Ectodermal cell (in vitro differentiated cells): Measurements from ENCODE around the gene ZWINT.

Source experiments
- H3K27ac ChIP-seq: 2 replicates; pipeline ENCODE4 v1.7.0; 2013; ENCODE audit warnings: mild to moderate bottlenecking, low read depth, low read length; ENCODE audit not compliant: insufficient read depth, poor library complexity, severe bottlenecking
- H3K27me3 ChIP-seq: 2 replicates; pipeline ENCODE4 v1.7.0; 2013; ENCODE audit warnings: mild to moderate bottlenecking, low read length; ENCODE audit not compliant: insufficient read depth, control insufficient read depth, poor library complexity, severe bottlenecking
- H3K36me3 ChIP-seq: one replicate; pipeline ENCODE4 v1.7.0; 2013; ENCODE audit warnings: low read length; ENCODE audit not compliant: control insufficient read depth, insufficient read depth
- H3K4me1 ChIP-seq: one replicate; pipeline ENCODE4 v1.7.0; 2013; ENCODE audit warnings: low read length; ENCODE audit not compliant: control insufficient read depth, insufficient read depth
- H3K4me3 ChIP-seq: 2 replicates; pipeline ENCODE4 v1.7.0; 2013; ENCODE audit warnings: low read depth, low read length, control low read depth; ENCODE audit not compliant: insufficient read depth
- H3K9me3 ChIP-seq: 2 replicates; pipeline ENCODE4 v1.7.0; 2013; ENCODE audit warnings: mild to moderate bottlenecking, low read length, moderate library complexity; ENCODE audit not compliant: control insufficient read depth
- WGBS, 2 experiments: methylation state at CpG; one replicate each; pipeline ENCODE4 v1.1.7; 2013; ENCODE audit warnings: missing lambda C conversion rate in 2 of 2; 5-methylcytosine and 5-hydroxymethylcytosine counted together

ZWINT gene

DNA sequence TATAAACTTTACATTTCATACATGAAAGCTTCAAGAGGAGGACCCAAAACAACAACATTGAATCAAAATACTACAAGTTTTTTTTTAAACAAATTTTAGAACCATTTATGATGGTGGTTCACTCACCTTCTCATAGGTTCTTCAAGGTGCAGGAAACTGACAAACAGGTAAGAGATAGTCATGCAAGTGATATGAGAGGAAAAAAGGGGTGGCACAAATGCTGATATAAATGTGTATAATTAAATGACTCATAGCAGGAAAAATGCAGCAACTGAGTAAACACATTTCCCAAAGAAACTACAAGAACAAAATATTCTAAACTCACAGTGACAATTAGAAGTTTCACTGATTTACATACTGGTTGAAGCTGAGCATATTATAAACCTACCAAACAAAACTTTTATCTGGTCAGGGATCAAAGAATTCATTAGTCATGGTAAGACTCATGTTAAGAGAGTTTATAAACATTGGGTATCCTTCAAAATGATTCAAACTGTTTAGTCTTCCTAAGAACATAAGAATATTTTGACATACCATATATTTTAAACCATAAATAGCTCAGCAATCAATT is 14.1 kb downstream of the ZWINT start:
- Histone ChIP-seq H3K27me3 (no peaks in the 10 kb centered on the region), H3K36me3 (no peaks in the 10 kb centered on the region), H3K27ac (no peak overlapping the region), H3K4me3 (no peak overlapping the region), H3K4me1 (no peaks in the 10 kb centered on the region), H3K9me3 (no peaks in the 10 kb centered on the region)

DNA sequence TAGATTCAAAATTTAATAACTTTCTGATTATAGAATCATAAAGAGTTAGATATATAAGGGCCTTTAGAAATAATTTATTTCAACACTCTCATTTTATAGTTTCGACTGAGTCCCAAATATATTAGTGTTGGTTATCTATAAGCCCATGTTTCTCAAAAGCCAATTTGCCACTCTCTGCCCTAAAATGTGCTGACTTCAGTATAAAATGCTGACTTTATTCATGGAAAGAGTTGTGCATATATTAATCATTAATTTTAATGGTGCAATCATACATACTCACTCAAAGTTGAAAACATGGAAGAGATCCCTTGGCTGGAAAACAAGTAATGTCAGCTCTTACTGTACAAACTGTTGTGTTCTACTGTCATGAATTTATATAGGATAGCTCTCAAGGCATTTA is 19.4 kb downstream of the ZWINT start:
- Histone ChIP-seq H3K27me3 (no peaks in the 10 kb centered on the region), H3K4me1 (no peaks in the 10 kb centered on the region), H3K27ac (no peak overlapping the region), H3K36me3 (no peaks in the 10 kb centered on the region), H3K9me3 (no peaks in the 10 kb centered on the region), H3K4me3 (no peak overlapping the region)
- 100% methylated on average over 1 of the region's 1 CpG; no CpG with 5 or more reads in 1 of the 2 experiments for WGBS, 2 experiments

DNA sequence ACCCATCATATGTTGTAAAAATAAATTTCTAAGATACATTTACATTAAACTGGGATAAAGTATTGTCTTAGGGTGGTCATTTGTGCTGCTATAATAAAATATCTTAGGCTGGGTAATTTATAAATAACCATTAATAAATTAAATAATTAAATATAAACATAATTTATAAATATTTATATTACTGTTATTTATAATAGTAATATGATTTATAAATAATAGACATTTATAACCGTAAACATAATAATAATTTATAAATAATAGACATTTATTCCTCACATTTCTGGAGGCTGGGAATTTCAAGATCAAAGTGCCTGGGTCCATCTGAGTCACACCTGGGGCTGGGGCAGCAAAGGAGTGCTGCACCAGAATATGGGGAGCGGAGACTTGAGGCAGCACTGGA is 31.1 kb downstream of the ZWINT start:
- Histone ChIP-seq H3K4me3 (no peak overlapping the region), H3K4me1 (no peaks in the 10 kb centered on the region), H3K27ac (no peak overlapping the region), H3K9me3 (no peaks in the 10 kb centered on the region), H3K27me3 (no peaks in the 10 kb centered on the region), H3K36me3 (no peaks in the 10 kb centered on the region)
- WGBS, 2 experiments = 96 to 97% methylated on average over 1 of the region's 2 CpGs

DNA sequence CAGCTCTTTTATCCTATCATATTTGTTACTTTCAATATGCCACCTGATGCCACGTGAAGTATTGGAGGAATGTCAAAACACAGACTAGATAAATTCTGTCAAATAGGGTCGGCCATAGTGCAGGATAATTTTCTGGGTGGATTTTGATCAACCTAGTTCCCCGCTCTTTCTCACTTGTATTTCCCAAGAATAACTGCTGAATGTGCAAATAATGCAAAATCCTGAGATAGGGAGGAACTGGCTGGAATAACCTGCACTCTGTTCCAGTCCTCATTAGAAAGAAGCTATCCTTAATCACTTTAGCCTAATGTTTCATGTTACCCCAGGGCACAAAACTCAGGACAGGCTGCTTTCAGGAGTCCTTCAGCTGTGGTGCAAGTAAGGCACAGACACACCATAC is 33.9 kb downstream of the ZWINT start:
- Histone ChIP-seq H3K27ac (no peak overlapping the region), H3K4me1 (no peaks in the 10 kb centered on the region), H3K4me3 (no peak overlapping the region), H3K9me3 (no peaks in the 10 kb centered on the region), H3K36me3 (no peaks in the 10 kb centered on the region), H3K27me3 (no peaks in the 10 kb centered on the region)
- 85 to 93% methylated on average over 3 of the region's 3 CpGs for WGBS, 2 experiments

DNA sequence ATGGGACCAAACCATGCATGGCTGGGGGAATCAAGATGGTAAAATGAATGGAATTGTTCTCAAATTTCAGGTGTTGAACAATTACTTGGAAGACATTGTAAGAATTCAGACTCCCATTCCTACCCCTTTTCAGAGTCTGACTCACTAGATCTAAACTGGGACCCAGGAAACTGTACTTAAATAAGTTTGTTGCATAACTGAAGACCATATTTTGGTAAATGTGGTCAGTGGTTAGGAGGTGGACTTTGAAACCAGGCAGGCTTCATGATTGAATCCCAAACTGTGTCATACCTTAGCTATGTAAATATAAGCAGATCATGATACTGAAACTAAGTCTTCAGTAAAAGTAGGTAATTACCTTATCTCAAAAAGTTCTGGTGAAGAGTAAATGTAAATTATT is 41.7 kb downstream of the ZWINT start:
- H3K4me3 ChIP-seq = no peak overlapping the region
- H3K27me3 ChIP-seq = no peaks in the 10 kb centered on the region
- H3K4me1 ChIP-seq = no peaks in the 10 kb centered on the region
- no peak overlapping the region for H3K27ac ChIP-seq
- no peaks in the 10 kb centered on the region for H3K36me3 ChIP-seq
- H3K9me3 ChIP-seq = no peaks in the 10 kb centered on the region

DNA sequence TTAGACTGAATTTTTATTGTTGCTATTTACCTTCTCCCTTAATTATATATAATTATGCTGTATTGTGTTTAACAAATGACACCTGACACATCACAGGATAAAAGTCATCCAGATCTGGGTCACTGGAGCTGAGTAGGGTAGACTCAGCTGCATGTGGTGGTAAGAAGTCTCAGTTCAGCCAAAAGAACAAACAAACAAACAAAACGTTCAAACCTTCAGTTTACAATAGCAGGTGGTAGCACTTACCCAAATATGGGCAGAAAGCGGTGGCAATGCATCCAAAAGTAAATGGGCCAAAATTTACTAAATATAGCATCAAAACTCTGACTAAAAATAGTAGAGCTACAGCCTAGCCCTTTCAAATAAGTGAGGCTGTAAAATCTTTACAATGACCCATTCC is 42.2 kb downstream of the ZWINT start:
- H3K27me3 ChIP-seq = no peaks in the 10 kb centered on the region
- WGBS, 2 experiments = 48 to 50% methylated on average over 2 of the region's 2 CpGs
- no peaks in the 10 kb centered on the region for H3K36me3 ChIP-seq
- no peaks in the 10 kb centered on the region for H3K4me1 ChIP-seq
- H3K27ac ChIP-seq = no peak overlapping the region
- no peak overlapping the region for H3K4me3 ChIP-seq
- H3K9me3 ChIP-seq = no peaks in the 10 kb centered on the region

DNA sequence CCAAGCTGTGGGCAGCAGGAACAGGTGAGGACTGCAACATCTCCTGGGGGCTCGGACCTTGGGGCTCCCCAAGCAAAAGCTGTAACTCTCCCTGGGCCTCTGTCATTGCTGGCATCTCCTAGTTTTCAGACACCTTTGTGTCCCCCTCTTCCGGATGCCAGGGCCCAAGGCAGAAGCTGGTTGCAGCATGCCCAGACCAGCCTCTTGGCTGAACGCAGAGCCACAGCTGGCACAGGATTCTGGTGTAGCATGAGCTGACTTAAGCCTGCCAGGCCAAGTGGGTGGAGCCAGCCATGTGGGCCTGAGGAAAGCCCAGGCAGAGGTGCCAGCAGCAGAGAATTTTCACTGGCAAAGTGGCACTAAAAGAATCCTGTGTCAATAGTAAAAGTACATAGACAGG is 43.5 kb downstream of the ZWINT start:
- Histone ChIP-seq H3K36me3 (no peaks in the 10 kb centered on the region), H3K4me3 (no peak overlapping the region), H3K27ac (no peak overlapping the region), H3K9me3 (no peaks in the 10 kb centered on the region), H3K27me3 (no peaks in the 10 kb centered on the region), H3K4me1 (no peaks in the 10 kb centered on the region)
- WGBS, 2 experiments = 62 to 64% methylated on average over 3 of the region's 3 CpGs

DNA sequence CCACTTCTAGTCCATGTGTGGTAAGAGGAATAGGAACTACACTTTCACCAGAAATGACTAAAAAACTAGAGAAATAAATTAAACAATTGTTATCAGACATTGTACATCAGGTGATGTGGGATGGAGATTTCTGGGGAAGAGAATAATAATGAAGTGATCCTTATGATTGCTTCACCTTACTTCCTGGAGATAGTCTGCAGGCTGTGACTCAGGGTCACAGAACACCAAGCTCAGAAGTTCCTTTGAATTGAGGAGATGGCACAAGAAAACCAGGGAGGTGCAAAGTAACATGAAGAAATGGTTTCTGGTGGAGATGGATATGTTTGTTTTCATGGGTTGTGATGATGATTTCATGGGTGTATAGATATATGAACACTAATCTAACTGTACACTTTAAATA is 44.5 kb downstream of the ZWINT start:
- H3K27ac ChIP-seq = no peak overlapping the region
- no peaks in the 10 kb centered on the region for H3K9me3 ChIP-seq
- no peaks in the 10 kb centered on the region for H3K27me3 ChIP-seq
- H3K4me3 ChIP-seq = no peak overlapping the region
- no peaks in the 10 kb centered on the region for H3K36me3 ChIP-seq
- no peaks in the 10 kb centered on the region for H3K4me1 ChIP-seq
